HG03108 (cell line): ENCODE data around the gene MCCC1.

Experiments
- ATAC-seq: cut with Tn5 transposase; IDR thresholded peaks from one replicate; pipeline ENCODE4 v1.9.1; 2021; ENCODE audit warnings: moderate library complexity; ENCODE audit not compliant: unreplicated experiment

Gene MCCC1

GRCh38 chr3:182989566-182989965 is 109.7 kb downstream of the MCCC1 start:
- no peak for ATAC-seq

GRCh38 chr3:182986021-182986420 is 113.3 kb downstream of the MCCC1 start:
- ATAC-seq = no peak

DNA sequence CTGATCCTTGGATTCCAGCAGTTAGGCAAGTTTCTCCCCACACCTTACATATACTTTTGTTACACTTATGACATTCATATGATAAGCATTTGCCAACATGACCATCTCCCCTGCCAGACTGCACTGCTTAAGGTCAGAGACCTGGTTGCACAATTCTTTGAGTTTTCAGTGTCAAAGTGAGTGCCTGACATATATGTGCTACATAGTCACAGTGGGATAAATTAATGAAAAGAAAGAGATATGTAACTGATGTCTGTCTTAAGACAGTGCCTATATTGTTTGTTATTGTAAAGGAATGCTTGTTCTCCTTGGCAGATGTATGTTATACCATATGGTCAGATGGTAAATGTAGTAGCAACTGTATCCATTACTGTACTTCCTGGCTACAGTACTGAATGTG is 115.4 kb downstream of the MCCC1 start:
- no peak for ATAC-seq

DNA sequence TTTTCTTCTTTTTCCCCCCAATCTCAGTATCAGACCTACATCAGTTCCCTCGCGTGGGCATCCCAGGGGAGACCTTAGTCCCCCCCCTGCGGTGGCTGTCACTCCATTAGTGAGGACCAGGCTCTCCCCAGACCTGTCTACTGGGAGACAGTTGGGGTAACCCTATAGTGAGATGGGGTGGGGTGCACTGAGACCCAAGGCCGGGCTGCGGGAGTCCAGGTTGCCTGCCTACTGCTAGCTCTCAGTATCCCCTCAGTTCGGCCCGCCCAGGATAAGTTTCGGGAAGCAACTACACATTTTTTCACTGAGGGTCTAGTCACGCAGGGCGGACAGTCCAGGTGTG is 118.3 kb downstream of the MCCC1 start:
- no peak for ATAC-seq

- ATAC-seq = peak; percentile 90
Measured at GRCh38 chr3:182980204-182981037, 118.9 kb downstream of the MCCC1 start, which contains the start of gene DCUN1D1. TSS of gene DCUN1D1 (minus strand) at chr3:182980538. CDS start at chr3:182980489, 49 bp downstream.

- ATAC-seq = peak; percentile 1
Measured at GRCh38 chr3:182979674-182980191, 119.6 kb downstream of the MCCC1 start.

- no peak for ATAC-seq
Measured at GRCh38 chr3:182979103-182979673, 120.1 kb downstream of the MCCC1 start.

DNA sequence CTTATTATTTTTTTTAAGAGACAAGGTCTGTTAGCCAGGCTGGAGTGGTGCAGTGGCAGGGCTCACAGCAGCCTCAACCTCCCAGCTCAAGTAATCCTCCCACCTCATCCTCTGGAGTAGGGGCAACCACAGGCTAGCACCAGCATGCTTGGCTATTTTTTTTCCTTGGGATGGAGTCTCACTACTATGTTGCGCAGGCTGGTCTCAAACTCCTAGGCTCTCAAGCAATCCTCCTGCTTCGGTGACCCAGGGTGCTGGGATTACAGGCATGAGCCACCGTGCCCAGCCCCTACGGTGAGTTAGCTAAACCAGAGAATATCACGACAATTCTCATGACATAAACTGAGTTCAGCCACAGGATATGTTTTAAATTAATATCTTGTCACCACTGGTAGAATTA is 120.9 kb downstream of the MCCC1 start:
- no peak for ATAC-seq

GRCh38 chr3:182973047-182973446 is 126.2 kb downstream of the MCCC1 start:
- no peak for ATAC-seq

DNA sequence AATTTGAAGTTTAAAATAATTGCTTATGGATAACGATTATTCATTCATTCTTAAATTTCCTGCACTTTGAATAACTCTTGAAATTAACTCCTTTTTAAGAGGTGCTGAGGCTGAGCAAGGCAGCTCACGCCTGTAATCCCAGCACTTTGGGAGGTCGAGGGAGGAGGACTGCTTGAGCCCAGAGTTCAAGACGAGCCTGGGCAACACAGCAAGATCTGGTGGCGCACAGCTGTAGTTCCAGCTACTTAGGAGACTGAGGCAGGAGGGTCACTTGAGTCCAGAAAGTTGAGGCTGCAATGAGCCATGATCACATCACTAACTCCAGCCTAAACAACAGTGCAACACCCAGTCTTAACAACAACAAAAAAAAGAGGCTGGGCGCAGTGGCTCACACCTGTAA is 126.9 kb downstream of the MCCC1 start:
- ATAC-seq = no peak

DNA sequence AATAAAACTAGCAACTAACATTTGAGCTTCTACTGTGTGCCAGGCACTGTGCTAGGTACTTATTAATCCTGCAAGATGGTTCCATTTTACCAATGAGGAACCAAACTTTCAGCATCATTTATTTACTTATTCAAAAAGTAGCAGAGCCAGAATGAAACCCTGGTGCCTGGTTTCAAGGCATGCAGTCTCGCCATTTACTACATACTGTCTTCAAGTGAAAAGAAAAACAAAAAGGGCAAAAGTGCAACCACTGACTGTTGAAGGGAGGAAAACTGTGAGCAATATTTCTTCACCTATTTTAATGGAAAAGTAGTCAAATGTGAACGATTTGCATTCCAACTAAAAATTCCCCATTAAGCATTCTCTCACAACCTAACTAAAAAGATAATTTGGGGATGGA is 127.7 kb downstream of the MCCC1 start:
- peak; percentile 42 for ATAC-seq

DNA sequence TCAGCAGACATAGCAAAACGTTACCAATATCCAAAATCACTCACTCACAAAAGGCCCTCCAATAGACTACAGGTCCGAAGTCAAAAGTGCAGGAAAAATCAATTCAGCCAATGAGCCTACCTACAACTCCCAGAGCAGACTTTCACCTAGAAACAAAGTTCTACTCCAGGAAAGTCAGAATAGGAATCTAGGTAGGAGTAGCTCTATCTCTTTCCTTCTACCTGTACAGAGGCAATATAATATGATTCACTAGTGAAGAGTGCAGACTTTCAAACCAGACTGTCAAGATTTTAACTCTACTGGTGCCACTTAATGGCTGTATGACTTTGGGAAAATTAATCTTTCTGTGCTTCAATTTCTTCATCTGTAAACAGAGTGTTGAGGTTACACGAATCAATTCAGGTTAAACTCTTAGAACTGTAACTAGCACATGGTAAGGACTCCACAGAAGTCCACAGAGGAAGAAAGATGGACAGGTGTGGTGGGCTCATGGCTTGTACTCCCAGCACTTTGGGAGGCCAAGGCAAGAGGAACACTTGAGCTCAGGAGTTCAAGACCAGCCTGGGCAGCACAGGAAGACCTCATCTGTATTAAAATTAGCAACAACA is 128.4 kb downstream of the MCCC1 start:
- no peak for ATAC-seq

GRCh38 chr3:182969853-182970252 is 129.4 kb downstream of the MCCC1 start:
- no peak for ATAC-seq

DNA sequence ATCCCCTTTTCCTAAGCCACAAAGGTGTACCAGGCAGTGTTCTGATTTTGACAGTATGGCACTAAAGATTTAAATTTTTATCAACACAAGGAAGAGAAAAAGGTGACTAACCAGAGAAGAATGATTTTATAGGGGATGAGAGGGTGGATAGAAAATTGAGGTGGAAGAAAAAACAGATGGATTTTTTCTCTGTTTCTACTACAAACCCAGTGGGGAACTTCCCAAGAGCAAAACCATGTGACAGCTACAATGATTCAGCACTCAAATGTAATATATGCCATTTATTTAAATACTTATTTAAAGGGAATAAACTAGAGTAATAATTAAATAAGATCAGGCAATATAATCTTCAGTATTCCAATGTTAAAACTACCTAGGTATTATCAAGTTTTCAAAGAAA is 130.0 kb downstream of the MCCC1 start:
- no peak for ATAC-seq

DNA sequence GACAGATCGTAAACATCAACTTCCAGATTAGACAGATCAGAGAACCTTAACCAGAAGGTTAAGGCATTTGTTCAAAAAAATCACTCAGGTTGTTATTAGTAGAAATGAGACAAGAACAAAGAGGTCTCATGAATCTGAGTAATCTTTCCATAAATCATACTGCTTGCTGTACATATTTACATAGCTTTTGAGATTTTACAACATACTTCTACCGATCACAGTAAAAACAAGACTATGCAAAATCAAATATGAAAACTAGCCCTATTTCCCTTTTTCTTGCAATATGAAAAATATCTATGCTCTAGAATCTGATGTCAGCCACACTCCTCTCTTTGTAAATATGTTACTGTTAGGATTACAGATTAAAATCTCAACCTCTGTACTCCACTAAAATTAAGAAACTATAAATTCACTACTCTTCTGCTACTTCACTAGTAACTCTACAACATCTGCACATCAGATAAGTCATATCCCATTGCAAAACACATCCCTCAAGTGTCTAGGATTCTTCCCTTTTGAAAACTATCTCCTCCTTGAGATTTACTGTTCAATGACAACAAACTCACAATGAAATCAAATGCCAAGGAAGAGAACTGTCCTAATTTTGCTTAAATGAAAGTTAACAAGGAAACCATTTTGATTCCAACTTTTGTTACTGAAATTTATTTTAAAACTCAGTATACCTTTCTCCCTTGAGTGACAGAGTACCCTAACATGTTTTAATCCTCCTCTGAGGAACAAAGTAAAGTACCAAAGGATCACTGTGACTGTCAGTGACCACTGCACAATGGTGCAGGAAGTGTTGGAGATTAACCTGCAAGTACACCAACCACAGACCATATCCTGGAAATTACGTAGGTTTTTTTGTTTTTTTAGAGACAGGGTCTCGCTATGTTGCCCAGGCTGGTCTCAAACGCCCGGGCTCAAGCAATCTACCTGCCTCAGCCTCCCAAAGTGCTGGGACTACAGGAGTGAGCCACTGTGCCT is 131.8 kb downstream of the MCCC1 start:
- ATAC-seq = peak; percentile 32

DNA sequence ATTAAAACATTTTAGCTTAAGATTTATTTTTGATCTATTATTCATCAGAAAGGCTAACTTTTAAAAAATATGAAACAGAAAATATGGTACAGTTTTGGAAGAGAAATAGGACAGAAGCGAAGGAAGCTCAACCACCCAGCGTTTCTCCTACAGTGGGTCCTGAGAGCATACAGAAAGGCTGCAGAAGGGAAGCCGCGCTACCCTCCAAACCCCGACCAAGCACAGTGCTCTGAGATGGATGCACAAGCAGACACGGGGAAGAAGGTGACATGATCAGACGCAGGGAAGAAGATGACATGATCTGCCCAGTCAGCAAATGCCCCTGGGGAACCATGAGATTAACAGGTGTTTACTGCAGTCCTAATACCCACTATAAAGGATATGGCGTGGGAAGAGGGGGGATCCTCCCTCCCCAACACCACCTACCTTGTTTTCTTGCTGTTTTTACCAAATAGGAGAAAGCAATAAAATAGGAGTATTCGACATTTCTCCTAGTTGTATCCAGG is 133.4 kb downstream of the MCCC1 start:
- no peak for ATAC-seq
